Measurements from ENCODE around the gene SYNGAP1.

GRCh38 chr6:33428224-33428965 is 8.5 kb downstream of the SYNGAP1 start:
- TF ChIP-seq EZH2phosphoT487 (IDR thresholded peaks at IDR 0.05; ENCODE audit: insufficient read depth, low read depth) = no peak
- TF ChIP-seq EZH2 (IDR thresholded peaks at IDR 0.05; ENCODE audit: insufficient read depth, poor library complexity, severe bottlenecking) = no peak

All from GM23248 (cell line).